SK-N-SH treated with all-trans-retinoic acid at 6 μM for 48 hours (cell line): ENCODE results near the gene ANK3.

Source experiments
- ARNTL ChIP-seq: fragments of 450-650 bp; formaldehyde crosslinking; IDR thresholded peaks from 2 replicates; pipeline ENCODE4 v1.5.0; 2020; ENCODE audit warnings: low read depth, mild to moderate bottlenecking, moderate library complexity, borderline replicate concordance
- CREB5 ChIP-seq: fragments of 250-450 bp; sonication (Bioruptor Pico); IDR thresholded peaks from 2 replicates; pipeline ENCODE4 v1.5.1; 2020; ENCODE audit warnings: low read depth, mild to moderate bottlenecking, moderate library complexity
- ISL1 ChIP-seq: fragments of 250-450 bp; sonication (Bioruptor Pico); IDR thresholded peaks from 2 replicates; pipeline ENCODE4 v2.1.2; 2022; ENCODE audit warnings: mild to moderate bottlenecking, moderate library complexity
- PATZ1 ChIP-seq: fragments of 250-450 bp; sonication (Bioruptor Pico); IDR thresholded peaks from 2 replicates; pipeline ENCODE4 v1.8.0; 2020; ENCODE audit warnings: mild to moderate bottlenecking, moderate library complexity, borderline replicate concordance
- POU6F1 ChIP-seq: fragments of 250-450 bp; sonication (Bioruptor Pico); IDR thresholded peaks from 2 replicates; pipeline ENCODE4 v1.8.0; 2021; ENCODE audit warnings: low read depth, mild to moderate bottlenecking, moderate library complexity, borderline replicate concordance
- RARB ChIP-seq: fragments of 250-450 bp; sonication (Bioruptor Pico); IDR thresholded peaks from 2 replicates; pipeline ENCODE4 v1.8.0; 2021; ENCODE audit warnings: mild to moderate bottlenecking, moderate library complexity
- SNAI2 ChIP-seq: fragments of 250-450 bp; sonication (Bioruptor Pico); IDR thresholded peaks from 2 replicates; pipeline ENCODE4 v1.5.0; 2020; ENCODE audit warnings: mild to moderate bottlenecking, moderate library complexity
- TCF4 ChIP-seq: fragments of 250-450 bp; sonication (Bioruptor Pico); IDR thresholded peaks from 2 replicates; pipeline ENCODE4 v1.8.0; 2021; ENCODE audit warnings: mild to moderate bottlenecking, moderate library complexity, borderline replicate concordance
- TSHZ2 ChIP-seq: fragments of 250-450 bp; sonication (Bioruptor Pico); IDR thresholded peaks from 2 replicates; pipeline ENCODE4 v1.5.0; 2020; ENCODE audit warnings: mild to moderate bottlenecking, moderate library complexity
- ZC3H10 ChIP-seq: fragments of 250-450 bp; sonication (Bioruptor Pico); IDR thresholded peaks from 2 replicates; pipeline ENCODE4 v1.5.1; 2021; ENCODE audit warnings: mild to moderate bottlenecking, moderate library complexity
- ZFP3 ChIP-seq: fragments of 250-450 bp; sonication (Bioruptor Pico); IDR thresholded peaks from 2 replicates; pipeline ENCODE4 v1.5.0; 2020; ENCODE audit warnings: mild to moderate bottlenecking, moderate library complexity

- TF ChIP-seq ZC3H10 (CRISPR knock-in tag) (no peak), RARB (no peak), PATZ1 (no peak), ISL1 (no peak), TSHZ2 (no peak), ZFP3 (CRISPR knock-in tag) (no peak), TCF4 (no peak), CREB5 (no peak), SNAI2 (CRISPR knock-in tag) (no peak), ARNTL (CRISPR knock-in tag) (no peak), POU6F1 (no peak)
Measured at GRCh38 chr10:60008816-60009215, 380.9 kb downstream of the ANK3 start.
